Pulmonary artery endothelial cell (primary cell): ENCODE data around the gene DNAH3. TPM values are rescaled to one million over a fixed set of nuclear protein-coding genes. Genes with fewer than 3 reads are reported as not detected.

Experiments used
- DNase-seq: peaks from one replicate; pipeline ENCODE4 v3.0.0-alpha.2; 2011; ENCODE audit warnings: low read depth, low spot score
- total RNA-seq: library from RNA; depleted of rRNA; stranded (reverse); fragments of >200 nt; gene quantifications from 2 replicates; pipeline ENCODE4 v1.2.3, GENCODE V29; 2014

The DNAH3 gene
- total RNA-seq, 1 donor from 2014 or later = not detected

DNA sequence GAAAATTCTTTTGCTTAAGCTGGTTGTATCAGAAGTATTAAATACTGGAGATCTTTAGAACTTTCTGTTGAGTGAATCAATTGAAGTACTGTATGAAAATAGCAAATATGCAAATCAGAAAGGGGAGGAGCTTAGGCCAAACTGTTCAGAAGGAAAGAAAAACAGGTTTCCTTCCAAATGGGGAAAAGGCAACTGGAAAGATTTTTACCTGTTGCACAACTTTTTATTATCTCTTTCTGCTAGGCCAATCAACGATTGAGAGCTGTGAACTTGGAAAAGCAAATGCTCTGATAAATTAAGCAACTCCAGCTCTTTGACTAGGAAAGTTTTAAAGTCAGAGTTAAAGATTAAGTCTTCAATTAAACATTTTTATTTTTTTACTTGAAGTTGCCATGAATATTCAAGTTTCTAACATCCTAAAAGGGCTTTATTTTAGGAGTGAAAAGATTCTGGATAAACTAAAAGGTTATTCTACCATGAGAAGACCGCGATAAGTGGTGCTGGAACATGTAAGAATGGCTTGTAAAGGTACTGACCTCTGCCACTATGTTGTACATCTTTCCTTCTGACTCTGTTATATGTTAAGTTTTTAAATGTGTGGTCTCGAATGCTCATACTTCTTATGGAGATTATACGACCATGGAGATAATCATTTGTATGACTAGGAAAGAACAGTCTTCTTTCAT, 266.9 kb downstream of the DNAH3 start:
- no peak for DNase-seq

Other genes starting within 250 kb of the DNAH3 start
- gene LDAF1, start 7.8 kb upstream of the DNAH3 start, total RNA-seq = 36.6 and 46.4 TPM in 2 replicates
- not detected in 2 replicates for gene ZP2, start 60.7 kb upstream of the DNAH3 start, total RNA-seq
- not detected in 2 replicates for gene ANKS4B, start 82.9 kb upstream of the DNAH3 start, total RNA-seq
- gene CRYM, start 127.4 kb upstream of the DNAH3 start, total RNA-seq = not detected in 2 replicates